ENCODE results near the gene PIAS4.

The PIAS4 gene

DNA sequence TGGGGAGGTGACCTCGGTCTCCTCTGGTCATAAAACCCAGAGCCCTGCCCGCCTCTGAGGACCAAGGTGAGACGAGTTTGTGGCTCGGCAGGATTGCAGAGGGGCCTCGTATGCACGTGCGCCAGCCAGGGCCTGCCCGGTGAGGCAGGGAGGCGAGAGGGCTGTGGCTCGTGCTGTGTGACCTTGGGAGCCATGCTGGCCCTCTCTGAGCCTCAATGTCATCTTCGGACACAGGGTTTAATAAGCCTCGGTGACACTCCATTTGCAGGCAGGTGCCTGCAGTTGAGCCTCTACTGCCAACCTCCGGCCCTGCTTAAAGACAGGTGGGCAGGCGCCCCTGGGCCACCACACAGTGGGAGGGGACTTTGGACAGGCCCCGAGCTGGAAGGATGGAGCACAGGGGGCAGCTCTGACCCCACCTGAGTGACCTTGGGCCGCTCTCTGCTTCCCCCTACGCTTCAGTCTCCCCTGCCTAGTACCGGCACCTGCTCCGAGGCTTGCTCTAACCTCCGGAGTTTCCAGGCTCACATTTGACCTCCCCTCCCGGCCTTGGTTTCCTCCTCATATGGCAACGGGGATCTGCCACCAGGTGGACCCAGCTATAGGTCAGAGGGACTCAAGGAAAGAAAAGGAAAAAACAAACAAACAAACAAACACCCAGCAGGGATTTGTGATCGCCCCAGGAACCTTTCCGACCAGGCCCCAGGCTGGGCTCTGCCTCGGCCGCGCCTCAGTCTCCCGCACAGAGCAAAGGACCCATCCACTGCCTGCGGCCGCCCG is 56.0 kb downstream of the PIAS4 start:
- ATAC-seq (ENCODE audit: low read depth) = no peak
- no peak for TF ChIP-seq CTCF (IDR thresholded peaks at IDR 0.05; ENCODE audit: poor library complexity, severe bottlenecking)

GRCh38 chr19:4064149-4064495 is 56.6 kb downstream of the PIAS4 start:
- Histone ChIP-seq H3K36me3 (ENCODE audit: low read depth) (peaks cover 11% of the 10 kb centered on the region), H3K27me3 (ENCODE audit: insufficient read depth, poor library complexity, severe bottlenecking) (no peaks in the 10 kb centered on the region), H3K27ac (ENCODE audit: poor library complexity, severe bottlenecking) (peak overlapping the region; percentile 90), H3K9me3 (ENCODE audit: severe bottlenecking) (no peaks in the 10 kb centered on the region), H3K4me1 (ENCODE audit: insufficient read depth, poor library complexity, severe bottlenecking) (peaks cover 5% of the 10 kb centered on the region), H3K4me3 (ENCODE audit: severe bottlenecking) (peak overlapping the region; percentile 60)
- no peak for DNase-seq (ENCODE audit: low spot score)
- no peak for ATAC-seq (ENCODE audit: low read depth)
- no peak for TF ChIP-seq CTCF (IDR thresholded peaks at IDR 0.05; ENCODE audit: poor library complexity, severe bottlenecking)

More for the DNA sequence above, 56.0 kb downstream of the PIAS4 start:
- Histone ChIP-seq H3K36me3 (ENCODE audit: low read depth) (peaks cover 11% of the 10 kb centered on the region), H3K27ac (ENCODE audit: poor library complexity, severe bottlenecking) (peak overlapping the region; percentile 90), H3K9me3 (ENCODE audit: severe bottlenecking) (no peaks in the 10 kb centered on the region), H3K27me3 (ENCODE audit: insufficient read depth, poor library complexity, severe bottlenecking) (no peaks in the 10 kb centered on the region), H3K4me3 (ENCODE audit: severe bottlenecking) (peak overlapping the region; percentile 60), H3K4me1 (ENCODE audit: insufficient read depth, poor library complexity, severe bottlenecking) (peaks cover 11% of the 10 kb centered on the region)
- DNase-seq (ENCODE audit: low spot score) = no peak

DNA sequence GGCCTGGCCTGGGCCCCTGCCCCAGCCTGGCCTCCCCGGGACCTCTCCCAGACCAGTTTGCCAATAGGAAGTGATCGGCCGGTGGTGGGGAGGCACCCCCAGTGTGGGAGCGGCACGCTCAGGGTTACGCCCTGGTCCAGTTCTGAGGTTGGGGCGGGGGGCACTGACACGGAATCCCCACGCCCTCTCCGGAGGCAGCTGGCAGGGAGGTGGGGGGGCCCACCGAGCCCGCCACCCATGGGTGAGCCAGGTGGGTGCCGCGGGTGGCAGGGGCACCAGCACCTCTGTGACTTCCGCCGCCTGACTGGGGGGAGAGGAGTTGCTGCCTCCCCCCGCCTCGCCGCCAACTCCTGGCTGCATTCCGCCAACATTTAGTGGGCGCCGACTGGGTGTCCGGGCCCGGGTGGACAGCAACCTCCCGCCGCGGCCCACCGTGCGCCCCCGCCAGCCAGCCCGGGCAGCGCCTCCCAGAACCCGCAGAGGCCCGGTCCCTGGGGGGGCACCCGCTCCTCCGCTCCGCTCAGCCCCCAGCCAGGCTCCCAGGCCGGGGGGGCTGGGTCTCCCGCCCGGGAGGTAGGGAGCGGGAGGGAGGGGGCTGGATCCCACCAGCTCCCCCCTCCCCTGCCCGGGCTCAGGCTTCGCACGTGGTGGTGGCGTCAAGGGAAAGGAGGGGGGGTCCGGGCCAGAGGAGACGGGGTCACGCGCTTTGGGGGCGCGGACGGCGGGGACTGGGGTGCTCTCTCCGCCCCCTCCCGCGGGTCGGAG is 57.1 kb downstream of the PIAS4 start:
- ATAC-seq (ENCODE audit: low read depth) (no peak), DNase-seq (ENCODE audit: low spot score) (peak; percentile 52)
- peak overlapping the region; percentile 90 for H3K27ac ChIP-seq (ENCODE audit: poor library complexity, severe bottlenecking)
- H3K4me3 ChIP-seq (ENCODE audit: severe bottlenecking) = peak overlapping the region; percentile 60
- H3K9me3 ChIP-seq (ENCODE audit: severe bottlenecking) = no peaks in the 10 kb centered on the region
- H3K4me1 ChIP-seq (ENCODE audit: insufficient read depth, poor library complexity, severe bottlenecking) = no peaks in the 10 kb centered on the region
- no peak for TF ChIP-seq CTCF (IDR thresholded peaks at IDR 0.05; ENCODE audit: poor library complexity, severe bottlenecking)
- peaks cover 11% of the 10 kb centered on the region for H3K36me3 ChIP-seq (ENCODE audit: low read depth)
- H3K27me3 ChIP-seq (ENCODE audit: insufficient read depth, poor library complexity, severe bottlenecking) = no peaks in the 10 kb centered on the region

- no peaks in the 10 kb centered on the region for H3K27me3 ChIP-seq (ENCODE audit: insufficient read depth, poor library complexity, severe bottlenecking)
- peak; percentile 73 for ATAC-seq (ENCODE audit: low read depth)
Measured at GRCh38 chr19:4065430-4066175, 58.1 kb downstream of the PIAS4 start.

More at GRCh38 chr19:4065430-4066175, 58.1 kb downstream of the PIAS4 start:
- Histone ChIP-seq H3K36me3 (ENCODE audit: low read depth) (peaks cover 11% of the 10 kb centered on the region), H3K27ac (ENCODE audit: poor library complexity, severe bottlenecking) (peak overlapping the region; percentile 90), H3K4me1 (ENCODE audit: insufficient read depth, poor library complexity, severe bottlenecking) (no peaks in the 10 kb centered on the region), H3K9me3 (ENCODE audit: severe bottlenecking) (no peaks in the 10 kb centered on the region), H3K4me3 (ENCODE audit: severe bottlenecking) (peak overlapping the region; percentile 98)
- DNase-seq (ENCODE audit: low spot score) = peak; percentile 94
- TF ChIP-seq CTCF (IDR thresholded peaks at IDR 0.05; ENCODE audit: poor library complexity, severe bottlenecking) = no peak

All from RWPE2 (cell line).